IPS-20b (cell line): ENCODE results near the gene FAM168B.

ENCODE experiments used
- H3K27ac ChIP-seq: one replicate; pipeline ENCODE4 v1.5.1; 2013; ENCODE audit warnings: low read length
- H3K27me3 ChIP-seq: 2 replicates; pipeline ENCODE4 v1.6.1; 2013; ENCODE audit warnings: mild to moderate bottlenecking, low read length, inconsistent platforms; ENCODE audit not compliant: insufficient read depth
- H3K36me3 ChIP-seq: 2 replicates; pipeline ENCODE4 v1.6.1; 2013; ENCODE audit warnings: low read depth, mild to moderate bottlenecking, inconsistent platforms, low read length, moderate library complexity; ENCODE audit not compliant: insufficient read depth
- H3K4me1 ChIP-seq: 2 replicates; pipeline ENCODE4 v1.6.1; 2013; ENCODE audit warnings: mild to moderate bottlenecking, control low read depth, inconsistent platforms, low read length, moderate library complexity; ENCODE audit not compliant: insufficient read depth
- H3K4me3 ChIP-seq: 2 replicates; pipeline ENCODE4 v1.5.1; 2013; ENCODE audit warnings: mild to moderate bottlenecking, low read length, inconsistent platforms
- H3K9ac ChIP-seq: 2 replicates; pipeline ENCODE4 v1.6.1; 2013; ENCODE audit warnings: low read depth, mild to moderate bottlenecking, inconsistent platforms, low read length, moderate library complexity
- H3K9me3 ChIP-seq: 2 replicates; pipeline ENCODE4 v1.6.1; 2013; ENCODE audit warnings: mild to moderate bottlenecking, low read depth, low read length, inconsistent platforms; ENCODE audit not compliant: insufficient read depth

The FAM168B gene

DNA sequence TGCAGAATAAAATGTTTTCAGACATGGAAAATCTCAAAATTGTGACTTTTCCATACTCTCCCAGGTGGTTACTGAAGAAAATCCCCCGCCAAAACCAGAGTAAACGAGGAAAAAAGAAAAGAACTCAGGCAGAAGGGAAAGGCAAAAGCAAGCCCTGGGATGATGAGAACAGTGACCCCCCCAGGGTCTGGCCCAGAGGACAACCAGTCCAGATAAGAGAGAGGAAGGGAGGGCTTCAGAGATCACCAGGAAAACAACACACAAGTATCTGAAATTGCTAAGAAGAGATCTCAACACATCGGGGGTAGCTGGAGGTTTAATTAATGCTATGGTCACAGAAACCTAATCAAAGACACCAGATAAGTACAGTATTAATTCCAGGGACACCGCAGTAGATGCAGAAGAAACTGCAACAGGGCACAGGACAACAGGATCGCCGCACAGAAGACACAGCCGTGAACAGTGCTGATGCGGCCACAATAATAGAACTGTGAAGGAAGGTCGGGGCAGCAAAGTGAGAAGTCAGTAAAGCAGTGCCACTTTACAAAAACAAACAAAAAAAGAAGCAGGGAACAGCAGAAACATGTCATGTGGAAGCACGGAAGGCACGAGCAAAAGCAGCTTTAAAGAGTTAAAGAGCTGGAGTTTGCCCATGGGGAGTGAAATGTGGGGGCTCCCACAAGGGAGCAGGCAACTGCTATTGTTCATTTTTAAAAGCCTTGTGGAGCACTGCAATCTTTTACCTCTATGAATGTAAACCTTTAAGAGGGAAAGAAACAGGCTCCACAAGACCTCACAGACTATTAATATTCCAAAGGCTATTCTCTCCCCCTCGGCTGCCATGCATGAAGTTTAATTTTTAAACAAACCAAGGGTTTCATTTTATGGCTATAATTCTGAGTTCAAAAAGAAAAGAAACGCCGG lies 28.4 kb downstream of the FAM168B start:
- no peaks in the 10 kb centered on the region for H3K9me3 ChIP-seq
- no peak overlapping the region for H3K9ac ChIP-seq
- H3K4me1 ChIP-seq = no peaks in the 10 kb centered on the region; the same call in 1 of the 2 replicates
- no peaks in the 10 kb centered on the region for H3K27me3 ChIP-seq
- no peak overlapping the region for H3K27ac ChIP-seq
- peaks cover 77% of the 10 kb centered on the region for H3K36me3 ChIP-seq
- H3K4me3 ChIP-seq = no peak overlapping the region

DNA sequence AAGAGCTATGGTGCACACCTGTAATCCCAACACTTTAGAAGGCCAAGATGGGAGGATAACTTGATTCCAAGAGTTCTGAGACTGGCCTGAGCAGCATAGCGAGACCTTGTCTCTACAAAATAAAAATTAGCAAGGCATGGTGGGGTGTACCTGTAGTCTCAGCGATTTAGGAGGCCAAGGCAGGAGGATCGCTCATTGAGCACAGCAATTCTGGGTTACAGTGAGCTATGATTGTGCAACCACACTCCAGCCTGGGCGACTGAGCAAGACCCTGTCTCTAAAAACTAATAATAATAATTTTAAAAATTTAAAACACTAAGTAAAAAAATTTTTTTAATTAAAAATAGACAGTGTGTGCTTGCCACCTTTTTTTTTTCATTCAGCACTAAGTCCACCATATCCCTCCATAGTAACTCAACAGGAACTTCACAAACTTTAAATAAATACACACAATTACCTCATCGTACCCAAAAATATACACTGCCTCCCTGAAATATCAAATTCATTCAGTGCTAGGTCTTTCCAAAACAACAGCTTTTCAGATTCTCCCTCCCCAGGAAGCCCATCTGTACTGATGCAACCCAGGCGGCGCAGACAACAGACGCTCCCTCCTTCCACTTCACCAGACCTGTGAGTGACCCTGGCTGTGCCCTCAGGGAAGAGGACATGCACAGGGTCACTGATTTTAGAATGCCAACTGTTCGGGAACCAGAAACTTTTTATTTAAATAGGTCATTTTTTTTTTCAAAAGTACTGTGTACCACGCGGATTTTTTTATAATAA lies 29.6 kb downstream of the FAM168B start:
- Histone ChIP-seq H3K9ac (0 out of 2 replicates have a peak overlapping the region, but pooled peaks have one; percentile 27), H3K9me3 (no peaks in the 10 kb centered on the region), H3K4me3 (no peak overlapping the region), H3K27me3 (no peaks in the 10 kb centered on the region), H3K27ac (no peak overlapping the region), H3K36me3 (peaks cover 82% of the 10 kb centered on the region), H3K4me1 (no peaks in the 10 kb centered on the region; the same call in 1 of the 2 replicates)

DNA sequence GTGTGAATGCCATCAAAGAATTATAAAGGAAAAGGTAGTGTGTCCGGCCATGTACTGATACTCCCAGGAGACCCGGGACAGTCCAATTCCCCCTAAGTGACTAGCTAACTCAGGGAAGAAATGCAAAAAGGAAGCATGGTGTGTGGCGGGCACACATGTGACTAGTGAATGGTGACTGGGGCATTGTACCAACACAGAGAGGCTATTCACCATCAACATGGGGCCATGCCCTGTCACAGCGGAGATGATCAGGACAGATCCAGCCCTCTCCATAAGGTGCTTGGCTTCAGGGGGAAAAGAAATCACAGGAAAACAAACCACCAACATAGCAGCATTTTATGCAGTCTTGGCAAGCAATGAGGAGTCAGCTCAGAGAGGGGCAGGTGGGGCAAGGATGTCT lies 34.3 kb downstream of the FAM168B start:
- Histone ChIP-seq H3K36me3 (peaks cover 90% of the 10 kb centered on the region), H3K27ac (no peak overlapping the region)

DNA sequence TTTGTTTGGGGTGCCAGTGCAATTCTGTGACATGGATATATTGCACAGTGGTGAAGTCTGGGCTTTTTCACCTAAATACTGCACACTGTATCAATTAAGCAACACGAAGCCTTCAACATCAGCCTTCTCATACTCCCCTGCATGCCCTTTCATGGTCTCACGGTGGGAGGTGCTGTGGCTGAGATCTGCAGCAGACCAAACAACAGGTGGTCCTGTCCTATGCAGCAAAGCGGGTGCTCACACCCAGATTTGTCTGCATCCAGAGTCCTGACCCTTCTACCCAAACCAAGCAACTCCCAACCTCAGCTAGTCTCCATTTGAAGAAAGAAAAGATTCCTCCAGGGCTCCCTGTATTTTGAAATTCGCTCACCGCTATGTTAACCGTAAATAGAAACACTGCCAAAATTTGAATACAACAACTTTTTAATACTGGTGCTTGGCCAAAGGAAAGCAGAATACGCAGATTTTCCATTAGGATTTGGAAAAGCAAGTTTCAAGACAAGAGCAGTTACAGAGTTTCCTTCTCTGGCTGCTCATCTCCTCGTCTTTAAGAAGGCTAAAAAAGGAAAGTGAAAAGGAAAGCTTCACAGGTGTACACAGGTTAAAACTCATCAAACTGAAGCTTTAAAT lies 34.9 kb downstream of the FAM168B start:
- Histone ChIP-seq H3K27ac (no peak overlapping the region), H3K4me3 (no peak overlapping the region), H3K27me3 (no peaks in the 10 kb centered on the region), H3K36me3 (peaks cover 94% of the 10 kb centered on the region), H3K9ac (no peak overlapping the region), H3K4me1 (no peaks in the 10 kb centered on the region), H3K9me3 (no peaks in the 10 kb centered on the region)

More for the DNA sequence above, 34.3 kb downstream of the FAM168B start:
- Histone ChIP-seq H3K4me3 (no peak overlapping the region), H3K27me3 (no peaks in the 10 kb centered on the region), H3K9ac (no peak overlapping the region), H3K4me1 (no peaks in the 10 kb centered on the region), H3K9me3 (no peaks in the 10 kb centered on the region)

DNA sequence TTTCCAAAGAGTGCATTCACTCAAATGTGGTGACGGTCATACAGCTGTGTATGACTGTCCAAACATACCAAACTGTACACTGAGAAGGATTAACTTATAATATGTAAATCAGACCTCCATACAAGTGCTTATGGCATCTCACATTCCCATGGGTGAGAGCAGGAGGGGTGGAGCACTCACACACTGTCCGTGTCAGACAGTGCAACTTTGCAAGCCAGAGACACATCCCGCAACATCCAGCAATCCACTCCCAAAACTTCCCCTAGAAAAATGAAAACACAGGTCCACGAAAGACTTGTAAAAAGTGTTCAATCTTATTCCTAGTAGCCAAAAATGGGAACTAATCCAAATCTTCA lies 36.4 kb downstream of the FAM168B start:
- Histone ChIP-seq H3K4me3 (no peak overlapping the region), H3K9me3 (no peaks in the 10 kb centered on the region), H3K36me3 (peaks cover 94% of the 10 kb centered on the region), H3K9ac (no peak overlapping the region), H3K4me1 (no peaks in the 10 kb centered on the region), H3K27me3 (no peaks in the 10 kb centered on the region), H3K27ac (no peak overlapping the region)

DNA sequence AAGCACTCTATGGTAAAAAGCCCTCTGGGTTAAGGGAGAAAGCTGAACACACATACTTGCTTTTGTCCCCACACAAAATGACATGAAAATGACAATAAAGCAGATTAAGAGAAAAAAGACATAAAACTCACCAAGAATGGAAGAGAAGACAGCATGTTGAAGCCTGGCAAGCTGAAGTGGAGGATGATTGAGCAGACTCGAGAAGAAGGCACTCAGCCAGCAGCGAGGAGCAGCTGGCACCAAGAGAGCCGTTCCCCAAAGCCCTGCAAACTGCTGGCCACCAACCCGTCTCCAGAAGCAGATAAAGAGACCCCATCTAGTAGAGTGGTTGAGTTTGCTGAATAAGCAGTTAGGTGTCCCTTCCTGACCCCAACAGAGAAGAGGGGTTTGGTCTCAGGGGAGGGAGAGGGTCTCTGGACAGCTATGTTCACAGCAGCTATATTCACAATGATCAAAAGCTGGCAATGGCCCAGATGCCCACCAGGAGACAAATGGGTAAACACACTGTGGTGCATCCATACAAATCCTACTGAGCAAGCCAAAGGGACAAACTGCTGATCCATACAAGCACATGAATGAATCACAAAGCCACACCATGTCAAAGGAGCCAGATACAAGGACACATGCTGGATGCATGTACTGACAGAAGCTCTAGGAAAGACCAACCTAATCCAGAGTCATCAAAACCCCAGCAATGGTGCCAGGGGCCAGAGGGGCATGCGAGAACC lies 36.9 kb downstream of the FAM168B start:
- H3K4me1 ChIP-seq = no peaks in the 10 kb centered on the region
- no peaks in the 10 kb centered on the region for H3K27me3 ChIP-seq
- no peaks in the 10 kb centered on the region for H3K9me3 ChIP-seq
- no peak overlapping the region for H3K4me3 ChIP-seq
- H3K27ac ChIP-seq = no peak overlapping the region
- no peak overlapping the region for H3K9ac ChIP-seq
- H3K36me3 ChIP-seq = peaks cover 94% of the 10 kb centered on the region

DNA sequence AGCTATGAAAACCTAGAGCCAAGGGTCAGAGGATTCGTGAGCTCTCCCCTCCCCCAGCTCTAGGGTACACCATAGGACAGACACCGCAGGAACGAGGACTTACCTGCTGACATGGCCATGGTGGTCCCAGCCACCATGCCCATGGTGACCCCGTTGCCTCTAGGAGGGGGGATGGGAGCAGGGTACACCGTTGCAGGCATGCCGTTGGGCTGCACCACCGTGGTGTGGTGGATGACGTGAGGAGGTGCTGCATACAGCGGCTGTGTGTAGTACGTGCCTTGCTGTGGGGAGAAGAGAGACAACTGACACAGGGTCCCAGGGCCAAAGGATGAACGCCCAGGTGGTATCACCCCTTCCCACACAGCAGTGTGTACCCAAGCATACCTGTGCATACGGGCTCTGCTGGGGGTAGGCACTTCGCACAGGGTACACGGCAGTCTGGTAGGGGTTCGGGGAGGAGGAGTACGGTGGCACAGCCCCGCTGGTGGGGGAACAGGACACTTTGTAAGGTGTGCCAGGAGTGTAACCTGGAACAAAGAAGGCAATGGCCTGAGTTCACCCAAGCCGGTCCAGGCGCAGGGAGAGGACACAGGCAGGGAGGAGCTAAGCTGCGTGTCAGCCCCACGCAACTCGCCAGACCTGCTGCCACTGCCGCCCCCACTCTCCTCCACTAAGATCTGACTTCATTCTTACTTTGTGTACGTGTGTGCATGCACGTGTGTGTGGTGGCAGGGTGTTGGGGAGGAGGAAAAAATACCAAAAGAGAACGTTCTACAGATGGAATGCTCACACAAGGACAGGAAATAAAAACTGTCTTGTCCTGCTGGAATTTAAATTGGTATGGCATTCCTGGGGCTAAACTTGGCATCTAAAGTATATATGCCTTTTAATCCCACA lies 37.8 kb downstream of the FAM168B start:
- Histone ChIP-seq H3K27ac (no peak overlapping the region), H3K36me3 (peaks cover 97% of the 10 kb centered on the region), H3K9me3 (no peaks in the 10 kb centered on the region), H3K4me3 (no peak overlapping the region), H3K27me3 (no peaks in the 10 kb centered on the region), H3K9ac (no peak overlapping the region), H3K4me1 (no peaks in the 10 kb centered on the region)

DNA sequence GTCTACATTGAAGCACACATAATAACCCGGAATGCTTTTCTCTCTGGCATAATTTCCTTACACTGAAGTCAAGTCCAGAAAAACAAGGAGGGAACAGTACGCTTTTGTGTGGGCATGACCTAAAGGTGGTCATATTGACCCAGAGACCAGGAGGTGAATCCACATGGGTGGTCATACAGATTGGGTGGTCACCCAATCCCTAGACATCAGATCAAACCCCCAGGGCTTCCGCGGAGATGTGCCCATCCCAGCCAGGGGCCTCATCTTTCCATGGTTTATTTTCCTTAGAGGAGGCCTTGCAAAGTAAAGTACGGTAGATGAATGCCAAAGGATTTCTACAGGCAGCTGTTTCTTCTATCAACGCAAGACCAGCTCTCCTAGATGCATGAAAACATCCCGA lies 38.8 kb downstream of the FAM168B start:
- Histone ChIP-seq H3K36me3 (peaks cover 97% of the 10 kb centered on the region), H3K27me3 (no peaks in the 10 kb centered on the region), H3K4me1 (no peaks in the 10 kb centered on the region), H3K27ac (no peak overlapping the region), H3K4me3 (no peak overlapping the region), H3K9me3 (no peaks in the 10 kb centered on the region), H3K9ac (no peak overlapping the region)

DNA sequence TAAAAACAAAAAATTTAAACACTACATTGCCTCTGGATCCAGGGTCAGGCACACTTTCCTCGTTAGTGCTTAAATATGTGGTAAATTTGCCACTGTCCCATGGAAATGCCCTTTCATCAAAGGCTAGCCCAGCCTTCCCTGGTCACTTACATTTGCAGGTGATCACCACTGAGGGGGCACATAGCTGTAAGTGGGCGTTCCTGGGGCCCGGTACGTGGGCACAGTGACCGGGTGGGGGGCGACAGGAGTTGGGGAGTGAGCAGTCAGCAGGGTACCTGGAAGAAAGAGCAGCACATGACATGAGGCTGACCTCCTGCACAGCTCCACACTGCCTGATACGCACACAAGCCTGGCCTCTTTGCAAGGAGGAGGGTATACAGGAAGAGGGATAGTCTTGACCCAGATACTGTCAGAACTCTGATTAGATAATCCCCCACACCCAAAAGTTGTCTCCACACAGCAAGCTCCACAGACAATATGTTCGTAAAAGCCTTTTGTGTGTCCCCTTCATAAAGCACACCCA lies 40.5 kb downstream of the FAM168B start:
- no peak overlapping the region for H3K27ac ChIP-seq
- no peak overlapping the region for H3K4me3 ChIP-seq
- H3K27me3 ChIP-seq = no peaks in the 10 kb centered on the region
- H3K9me3 ChIP-seq = no peaks in the 10 kb centered on the region
- H3K4me1 ChIP-seq = no peaks in the 10 kb centered on the region
- H3K36me3 ChIP-seq = peaks cover 97% of the 10 kb centered on the region
- no peak overlapping the region for H3K9ac ChIP-seq

DNA sequence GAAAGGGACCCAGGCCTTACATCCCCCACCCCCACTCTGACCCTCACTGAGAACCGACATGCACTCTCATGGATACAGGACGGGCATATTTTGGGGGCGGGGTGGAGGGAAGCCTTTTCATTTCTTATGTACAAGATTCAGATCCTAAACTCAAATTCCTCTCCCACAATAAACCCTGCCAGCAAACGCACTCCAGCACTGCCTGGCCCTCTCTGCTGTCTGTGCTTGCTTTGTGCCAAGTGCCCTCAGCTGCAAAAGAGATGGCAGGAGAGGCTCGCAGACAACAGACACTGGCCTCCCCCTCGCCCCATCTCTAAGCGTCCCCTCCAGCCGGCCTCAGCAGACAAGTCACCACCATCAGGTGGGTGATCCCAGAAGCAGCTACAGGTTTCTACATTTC lies 42.4 kb downstream of the FAM168B start:
- Histone ChIP-seq H3K36me3 (peaks cover 96% of the 10 kb centered on the region), H3K4me3 (no peak overlapping the region), H3K27ac (no peak overlapping the region), H3K9me3 (no peaks in the 10 kb centered on the region), H3K4me1 (no peaks in the 10 kb centered on the region), H3K27me3 (no peaks in the 10 kb centered on the region), H3K9ac (no peak overlapping the region)
